NCI-H510A (cell line): ENCODE results near the gene RPS2.
"Not testable (repeated sequence)": the region's sequence is repeated elsewhere in the genome, so short reads cannot be mapped to it uniquely, and the experiment has no call there.

ENCODE experiments used
- DNase-seq: peaks from one replicate; lab custom pipeline; 2025; lab: John Stamatoyannopoulos, UW

Gene RPS2

DNA sequence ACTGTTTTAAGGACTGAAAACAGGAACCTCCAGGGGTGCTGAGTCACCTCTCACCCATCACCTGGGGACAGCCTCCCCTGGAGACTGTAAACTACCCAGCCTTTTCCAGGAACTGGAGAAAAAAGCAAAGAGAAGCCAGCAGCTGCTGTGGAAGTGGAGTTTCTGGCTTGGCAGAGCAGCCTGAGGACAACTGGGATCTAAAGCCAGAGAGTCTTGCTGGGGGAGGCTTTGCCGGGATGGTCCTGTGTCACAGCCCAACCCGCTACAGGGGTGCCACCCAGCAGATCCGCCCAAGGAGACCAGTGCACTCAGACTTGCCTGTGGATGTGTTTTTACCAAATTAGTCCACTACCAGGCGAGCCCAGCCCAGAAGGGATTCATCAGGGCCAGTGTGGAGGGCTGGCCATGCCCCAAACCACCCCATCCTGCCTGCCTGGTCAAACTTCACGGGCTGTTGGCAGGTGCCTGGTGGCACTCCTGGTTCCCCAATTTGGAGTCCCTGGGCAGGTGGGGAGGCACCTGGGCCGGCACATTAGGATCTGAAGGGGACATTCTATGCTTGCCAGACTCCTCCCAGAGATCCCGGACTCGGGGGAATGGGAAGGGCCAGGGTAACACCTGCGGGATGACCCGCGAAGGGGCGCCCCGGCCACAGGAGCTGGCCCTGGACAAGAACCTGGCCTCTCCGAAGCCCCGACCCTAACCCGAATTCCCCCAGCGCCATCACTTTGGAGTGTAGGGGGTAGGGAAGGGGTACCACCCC, 22.4 kb downstream of the RPS2 start:
- DNase-seq, result no peak

DNA sequence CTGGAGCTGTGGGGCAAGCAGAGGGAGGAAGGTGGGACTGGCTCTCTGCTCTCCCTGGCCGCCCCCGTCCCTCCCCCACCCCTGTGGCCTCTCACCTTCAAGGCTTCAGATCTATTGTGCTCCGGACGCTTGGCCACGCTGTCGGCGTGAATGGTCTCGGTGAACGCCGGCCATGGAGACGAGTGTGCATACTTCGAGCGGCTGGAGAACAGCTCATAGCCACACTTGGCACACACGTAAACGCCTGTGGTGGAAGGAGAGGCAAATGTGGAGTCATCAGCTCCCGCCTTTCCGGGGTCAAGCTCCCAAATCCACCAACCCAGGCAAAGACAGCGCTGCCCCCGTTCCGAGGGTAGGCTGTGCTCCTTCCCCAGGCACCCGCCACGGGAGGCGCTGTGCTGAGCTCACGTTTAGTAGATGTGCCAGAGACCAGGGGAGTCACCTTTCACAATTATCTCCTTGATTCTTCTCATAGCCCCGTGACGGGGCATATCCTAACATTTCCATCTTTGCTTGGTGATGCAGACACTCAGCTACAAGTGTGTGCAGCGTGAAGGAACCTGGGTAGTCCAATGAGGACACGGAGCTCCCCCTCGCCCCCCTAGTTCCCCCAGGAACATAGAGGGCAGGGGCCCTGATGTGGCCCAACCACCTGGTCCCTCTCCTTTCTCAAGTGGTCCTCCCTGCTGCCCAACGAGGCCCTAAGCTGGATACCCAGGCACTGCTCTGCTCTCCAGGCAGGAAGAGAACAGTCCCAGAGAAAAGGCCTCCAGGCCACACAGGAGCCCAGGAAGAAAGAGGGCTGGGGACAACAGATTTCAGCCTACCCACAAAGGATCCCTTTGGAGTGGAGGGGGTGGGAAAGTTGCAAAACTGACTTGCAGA, 23.2 kb downstream of the RPS2 start:
- DNase-seq, result no peak

DNA sequence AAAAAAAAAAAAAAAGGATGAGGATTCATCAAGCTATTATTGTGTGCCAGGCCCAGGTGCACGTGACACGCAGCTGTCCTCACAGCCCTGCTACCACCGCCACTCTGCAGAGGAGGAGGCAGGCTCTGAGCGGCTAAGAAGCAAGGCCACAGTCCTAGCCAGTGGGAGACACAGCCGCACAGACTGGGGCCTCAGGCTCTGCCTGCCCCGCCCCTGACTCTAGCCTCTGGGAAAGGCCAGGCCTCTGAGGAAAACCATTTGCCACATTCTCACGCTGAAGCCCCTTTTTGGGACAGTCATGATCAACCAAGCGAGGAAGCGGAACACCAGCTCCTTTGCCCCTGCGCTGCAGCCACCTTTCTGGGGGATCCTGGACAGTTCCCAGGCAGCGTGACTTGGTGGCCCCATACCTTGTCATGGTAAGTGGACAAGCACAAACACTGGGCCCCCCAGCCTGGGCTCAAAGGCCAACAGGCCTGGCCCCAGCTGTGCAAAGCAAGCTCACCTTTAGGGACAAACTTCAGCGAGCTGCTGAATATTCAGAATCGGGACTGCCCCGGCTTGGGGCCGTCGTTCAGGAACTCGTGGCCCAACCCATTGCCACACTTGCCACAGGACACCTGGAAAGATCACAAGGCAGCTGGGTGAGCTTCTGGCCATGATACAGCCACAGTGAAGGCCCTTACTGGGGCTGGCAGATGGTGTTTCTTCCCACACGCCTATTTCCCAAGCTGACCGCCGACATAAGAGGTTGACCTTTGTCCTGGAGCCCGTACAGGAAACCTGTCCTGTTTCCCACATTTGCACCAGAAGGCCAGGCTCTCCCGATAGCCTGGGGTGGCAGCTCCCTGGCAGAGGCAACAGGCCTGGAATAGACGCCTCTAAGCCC, 24.1 kb downstream of the RPS2 start:
- DNase-seq, result no peak

DNA sequence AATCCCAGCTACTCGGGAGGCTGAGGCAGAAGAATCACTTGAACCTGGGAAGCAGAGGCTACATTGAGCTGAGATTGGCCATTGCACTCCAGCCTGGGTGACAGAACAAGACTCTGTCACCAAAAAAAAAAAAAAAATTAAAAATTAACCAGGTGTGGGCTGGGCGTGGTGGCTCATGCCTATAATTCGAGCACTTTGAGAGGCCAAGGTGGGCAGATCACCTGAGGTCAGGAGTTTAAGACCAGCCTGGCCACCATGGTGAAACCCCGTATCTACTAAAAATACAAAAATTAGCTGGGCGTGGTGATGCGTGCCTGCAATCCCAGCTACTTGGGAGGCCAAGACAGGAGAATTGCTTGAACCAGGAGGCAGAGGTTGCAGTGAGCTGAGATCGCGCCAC, 24.8 kb downstream of the RPS2 start:
- not testable (repeated sequence) for DNase-seq

DNA sequence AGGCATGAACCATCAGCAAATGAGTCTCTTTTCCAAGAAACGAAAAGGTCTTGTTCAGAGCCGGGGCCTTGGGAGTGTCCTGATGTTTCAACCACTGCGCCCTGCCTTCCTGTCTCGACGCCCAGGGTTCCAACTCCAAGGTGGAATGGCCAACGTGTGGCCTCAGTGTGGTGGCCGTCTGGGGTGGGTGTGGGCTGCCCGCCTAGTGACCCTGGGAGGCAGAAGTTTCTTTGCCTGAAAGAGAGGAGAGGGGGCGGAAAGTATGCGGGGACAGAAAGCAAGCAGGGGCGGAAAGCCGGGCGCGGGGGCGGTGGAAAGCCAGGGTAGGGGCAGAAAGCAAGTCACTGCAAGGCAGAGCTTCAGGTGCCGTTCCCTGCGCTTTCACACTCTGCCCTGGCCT, 25.7 kb downstream of the RPS2 start:
- no peak for DNase-seq

DNA sequence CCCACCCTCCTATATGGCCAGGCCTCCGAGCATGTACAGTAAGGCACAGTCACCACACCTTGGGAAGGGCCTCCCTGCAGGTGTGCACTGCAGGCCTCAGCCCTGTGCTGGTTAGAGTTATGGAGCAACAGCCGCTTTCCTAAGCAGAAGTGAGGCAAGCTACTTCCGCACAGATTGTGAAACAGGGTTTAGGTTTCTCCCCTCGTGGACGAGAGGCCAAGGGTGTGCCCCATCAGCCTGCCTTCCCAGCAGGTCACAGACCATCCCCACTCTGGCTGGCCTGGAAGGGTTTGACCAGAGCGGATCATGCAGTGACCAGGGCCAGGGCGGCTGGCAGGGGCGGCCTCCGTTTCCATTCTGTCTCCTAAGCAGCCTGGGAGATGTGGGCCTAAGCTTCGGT, 26.3 kb downstream of the RPS2 start:
- no peak for DNase-seq

DNA sequence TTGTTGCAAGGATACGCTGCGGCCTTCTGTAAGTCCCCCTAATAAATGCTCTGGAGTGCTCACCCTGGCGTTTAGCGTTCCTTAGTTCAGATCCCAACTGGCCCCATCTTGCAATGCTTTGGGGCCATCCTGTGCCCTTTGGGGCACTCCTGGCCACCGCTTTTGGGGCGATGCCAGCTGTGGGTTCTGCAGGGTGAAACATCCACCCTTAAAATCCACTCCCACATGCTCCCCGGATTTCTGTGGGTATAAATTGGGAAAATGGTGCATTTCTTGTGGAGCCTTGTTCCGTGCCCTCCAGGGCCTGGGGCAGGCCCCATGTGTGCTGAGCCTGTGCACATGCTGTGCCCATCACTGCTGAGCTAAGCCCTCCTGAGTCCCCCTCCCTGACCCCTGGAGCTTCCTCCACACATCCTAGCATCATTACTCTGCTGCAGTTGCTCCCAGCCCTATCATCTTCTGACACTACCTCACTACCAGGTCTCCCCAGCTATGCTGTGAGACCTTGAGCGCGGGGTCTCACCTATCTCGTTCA, 27.6 kb downstream of the RPS2 start:
- no peak for DNase-seq

DNA sequence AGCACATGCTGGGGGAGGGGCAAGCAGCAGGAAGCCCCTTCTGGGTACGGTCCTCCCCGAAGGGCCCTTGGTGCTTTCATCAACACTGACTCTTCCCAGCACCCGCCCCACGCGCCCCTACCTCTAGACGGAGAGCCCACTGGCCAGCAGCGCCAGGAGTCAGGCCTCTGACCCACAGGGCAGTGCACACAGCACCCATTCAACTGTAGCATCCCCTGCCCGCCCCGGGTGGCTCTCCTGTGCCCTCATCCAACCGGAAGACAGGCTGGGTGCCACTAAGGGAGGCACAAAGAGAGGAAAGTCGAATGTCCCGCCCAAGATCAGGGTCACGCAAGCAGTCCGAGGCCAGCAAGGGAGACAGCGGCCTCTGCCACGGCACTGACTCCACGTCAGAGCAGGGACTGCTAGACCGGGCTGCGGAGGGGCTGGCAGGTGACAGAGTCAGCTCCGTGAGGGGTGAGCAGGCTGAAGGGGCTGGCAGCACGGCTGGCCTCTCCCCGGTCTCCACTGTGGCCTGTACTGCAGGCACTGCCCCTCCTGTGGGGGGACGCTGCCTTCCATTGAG, 31.4 kb downstream of the RPS2 start:
- DNase-seq, result no peak

DNA sequence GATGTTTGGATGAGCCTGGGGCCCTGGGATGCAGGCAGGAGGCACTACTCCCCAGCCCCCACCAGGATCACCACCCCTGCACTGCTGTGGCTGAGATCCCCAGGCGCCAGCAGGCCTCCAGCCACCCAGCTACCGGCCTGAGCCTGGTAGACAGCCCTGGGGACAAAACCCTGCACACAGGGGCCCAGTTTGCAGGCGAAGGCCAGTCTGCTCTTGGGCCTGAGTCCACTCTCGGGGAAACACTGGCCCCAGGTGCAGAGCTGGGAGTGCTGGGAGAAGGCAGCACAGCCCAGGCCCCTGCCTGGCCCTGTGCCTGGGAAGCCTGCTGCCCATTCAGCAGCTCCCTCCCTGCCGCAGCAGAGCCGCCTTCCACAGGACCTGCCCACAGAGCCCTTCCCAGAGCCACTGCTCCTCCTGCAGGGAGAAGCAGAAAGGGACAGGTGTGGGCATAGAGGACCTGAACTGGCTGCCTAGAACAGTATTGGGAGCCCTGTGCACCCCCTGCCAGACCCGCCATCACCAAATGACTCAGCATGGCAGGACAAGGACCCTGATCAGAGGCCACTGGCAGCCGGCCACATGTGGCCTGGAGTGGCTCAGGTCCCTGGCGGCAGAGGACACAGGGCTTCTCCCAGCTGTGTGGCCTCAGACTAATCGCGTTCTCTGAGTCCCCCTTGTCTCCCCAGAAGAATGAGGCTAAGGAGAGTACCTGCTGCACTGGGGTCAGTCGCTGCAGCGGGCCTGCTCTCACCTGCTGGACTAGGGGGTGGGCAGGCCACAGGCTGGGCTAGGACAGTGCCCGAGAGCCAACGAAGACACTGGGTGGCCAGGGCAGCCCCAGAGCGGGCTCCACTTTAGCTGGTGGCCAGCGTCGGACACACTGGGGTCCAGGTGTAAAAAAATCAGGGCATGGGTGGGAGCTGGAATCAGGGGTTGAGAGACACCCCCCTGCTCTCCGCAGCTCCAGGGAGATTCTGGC, 32.3 kb downstream of the RPS2 start:
- DNase-seq, result no peak

DNA sequence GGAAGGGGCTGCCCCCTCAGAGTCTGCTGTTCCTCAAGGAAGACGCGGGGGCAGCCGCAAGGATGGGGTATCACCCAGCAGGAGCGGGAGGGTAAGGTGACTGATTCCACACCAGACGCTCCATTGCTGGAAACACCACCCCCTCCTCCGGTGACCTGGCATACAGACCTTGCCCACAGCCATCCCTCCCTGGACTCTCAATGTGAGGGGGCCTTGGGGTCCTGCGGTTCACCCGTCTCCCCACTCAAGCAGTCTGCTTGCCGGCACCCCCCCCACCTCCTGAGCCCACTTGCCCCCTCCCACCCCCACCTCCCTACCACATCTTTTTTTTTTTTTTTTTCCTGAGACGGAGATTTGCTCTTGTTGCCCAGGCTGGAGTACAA, 34.3 kb downstream of the RPS2 start:
- no peak for DNase-seq

DNA sequence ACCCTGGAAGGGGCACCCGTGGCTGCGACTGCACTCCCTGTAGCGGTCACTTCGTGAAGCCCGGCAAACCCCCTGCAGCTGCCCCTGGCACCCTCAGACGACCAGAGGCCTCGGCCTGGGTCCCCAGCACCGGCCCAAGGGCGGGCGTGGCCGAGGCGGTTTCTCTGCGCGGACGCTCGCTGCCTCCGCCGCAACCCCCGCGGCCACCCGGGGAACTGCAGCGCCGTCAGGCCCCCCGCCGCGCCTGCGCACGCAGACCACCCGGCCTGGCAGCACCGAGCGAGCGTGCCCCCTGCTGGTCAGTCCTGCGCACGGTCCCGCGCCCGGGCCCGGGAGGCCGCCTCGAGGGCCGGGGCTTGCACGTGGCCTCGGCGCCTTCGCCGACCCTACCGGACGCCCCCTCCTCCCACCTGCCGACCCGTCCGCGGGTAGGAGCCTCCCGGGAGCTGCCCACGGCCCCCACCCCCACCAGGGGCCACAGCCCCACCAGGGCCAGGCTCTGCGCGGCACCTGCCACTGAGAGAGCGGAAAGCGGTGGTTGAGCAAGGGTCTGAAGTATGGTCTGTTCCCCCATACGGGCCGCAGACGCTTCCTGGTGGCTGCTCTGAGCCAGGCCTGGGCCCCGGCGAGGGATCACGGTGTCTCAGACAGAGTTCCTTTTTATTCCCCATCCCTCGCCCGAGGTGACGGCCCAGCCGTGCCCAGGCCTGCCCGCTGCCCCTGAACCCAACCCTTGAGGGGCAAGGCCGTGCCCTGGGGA, 34.9 kb downstream of the RPS2 start:
- DNase-seq, result peak; percentile 58

DNA sequence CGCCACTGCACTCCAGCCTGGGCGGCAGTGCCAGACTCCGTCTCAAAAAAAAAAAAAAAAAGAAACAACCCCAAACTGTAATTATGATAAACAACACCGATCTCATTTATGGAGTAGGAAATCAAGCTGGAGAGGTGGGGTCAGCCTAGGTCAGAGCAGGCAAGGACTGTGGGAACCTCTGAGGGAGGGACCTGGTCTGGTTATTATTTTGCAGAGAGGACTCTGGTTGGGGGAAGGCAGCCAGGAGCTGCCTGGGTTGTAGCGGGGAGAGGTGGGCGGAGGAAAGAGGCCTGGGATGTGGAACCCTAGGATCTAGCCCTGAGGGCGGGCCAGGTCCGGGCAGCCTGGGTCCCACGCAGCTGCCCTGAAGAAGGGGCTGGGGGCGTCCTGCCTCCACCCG, 35.5 kb downstream of the RPS2 start:
- no peak for DNase-seq

DNA sequence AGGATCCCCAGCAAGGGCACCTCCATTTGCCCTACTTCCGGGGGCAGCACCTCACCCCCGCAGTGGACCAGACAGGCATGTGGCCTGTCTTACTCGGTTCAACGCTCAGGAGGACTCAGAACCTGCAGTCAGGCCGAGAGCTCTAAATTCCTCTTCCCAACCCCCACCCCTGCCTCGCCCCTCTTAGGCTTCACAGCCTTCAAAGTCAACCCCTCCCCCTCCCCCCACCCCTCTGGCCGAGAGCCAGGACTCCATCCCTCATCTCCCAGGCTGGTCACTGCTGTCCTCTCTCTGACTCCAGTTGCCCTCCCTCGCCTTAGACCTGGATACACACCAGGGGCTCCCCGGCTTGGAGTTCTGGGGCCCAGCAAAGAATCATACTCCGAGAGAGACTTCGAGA, 38.4 kb downstream of the RPS2 start:
- DNase-seq, result no peak

DNA sequence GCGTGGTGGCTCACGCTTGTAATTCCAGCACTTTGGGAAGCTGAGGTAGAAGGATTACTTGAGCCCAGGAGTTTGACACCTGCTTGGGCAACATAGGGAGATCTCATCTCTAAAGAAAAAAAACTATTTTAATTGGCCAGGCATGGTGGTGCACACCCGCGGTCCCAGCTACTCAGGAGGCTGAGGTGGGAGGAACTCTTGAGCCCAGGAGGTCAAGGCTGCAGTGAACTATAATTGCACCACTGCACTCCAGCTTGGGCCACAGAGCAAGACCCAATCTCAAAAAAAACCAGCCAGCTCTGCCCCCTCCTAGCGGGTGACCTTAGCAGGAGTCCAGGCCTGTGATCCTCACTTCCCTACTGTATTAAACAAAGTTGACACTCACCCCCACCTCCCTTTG, 40.5 kb downstream of the RPS2 start:
- DNase-seq, result no peak

DNA sequence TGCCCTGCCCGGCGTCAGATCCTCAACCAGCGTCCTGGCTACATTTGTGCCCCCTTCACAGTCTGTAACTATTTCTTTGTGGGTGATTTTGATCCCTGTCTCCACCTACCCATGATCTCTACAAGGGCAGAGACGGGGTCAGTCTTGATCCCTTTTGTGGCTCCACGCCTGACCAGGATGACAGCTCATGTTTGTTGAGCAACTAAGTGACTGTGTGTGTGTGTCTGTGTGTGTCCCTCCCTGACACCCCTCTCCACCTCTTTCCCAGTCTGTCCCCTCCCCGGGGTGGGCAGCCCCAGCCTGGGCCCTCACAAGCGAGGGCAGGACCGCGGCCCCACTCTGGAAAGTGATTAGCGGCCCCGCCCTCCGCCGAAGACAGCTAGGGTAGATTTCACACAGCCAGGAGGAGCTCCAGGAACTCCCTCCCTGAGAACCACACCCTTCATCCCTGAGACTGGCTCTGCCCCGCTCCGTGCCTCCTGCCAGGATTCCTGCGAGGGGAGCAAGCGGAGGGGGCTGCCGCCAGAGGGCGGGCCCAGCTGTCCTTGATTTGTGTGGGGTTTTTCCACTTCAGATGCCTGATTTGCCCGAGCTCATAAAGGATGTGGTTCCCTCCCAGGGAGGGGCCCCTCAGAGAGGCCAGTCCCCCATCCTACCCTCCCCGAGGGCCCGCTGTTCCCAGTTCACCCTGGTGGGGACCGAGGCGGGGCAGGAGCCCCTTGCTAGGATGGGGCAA, 41.2 kb downstream of the RPS2 start:
- no peak for DNase-seq

DNA sequence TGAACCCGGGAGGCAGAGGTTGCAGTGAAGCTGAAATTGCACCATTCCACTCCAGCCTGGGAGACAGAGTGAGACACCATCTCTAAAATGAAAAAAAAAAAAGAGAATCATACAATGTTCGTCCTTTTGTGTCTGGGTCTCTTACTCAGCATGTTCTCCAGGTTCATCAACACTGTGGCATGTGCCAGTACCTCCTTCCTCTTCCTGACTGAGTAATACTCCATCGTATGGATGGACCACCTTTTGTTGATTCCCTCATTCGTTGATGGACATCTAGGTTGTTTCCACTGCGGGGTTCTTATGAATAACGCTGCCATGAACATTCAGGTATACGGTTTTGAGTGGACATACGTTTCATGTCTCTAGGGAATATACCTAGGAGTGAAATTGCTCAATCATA, 42.3 kb downstream of the RPS2 start:
- no peak for DNase-seq

DNA sequence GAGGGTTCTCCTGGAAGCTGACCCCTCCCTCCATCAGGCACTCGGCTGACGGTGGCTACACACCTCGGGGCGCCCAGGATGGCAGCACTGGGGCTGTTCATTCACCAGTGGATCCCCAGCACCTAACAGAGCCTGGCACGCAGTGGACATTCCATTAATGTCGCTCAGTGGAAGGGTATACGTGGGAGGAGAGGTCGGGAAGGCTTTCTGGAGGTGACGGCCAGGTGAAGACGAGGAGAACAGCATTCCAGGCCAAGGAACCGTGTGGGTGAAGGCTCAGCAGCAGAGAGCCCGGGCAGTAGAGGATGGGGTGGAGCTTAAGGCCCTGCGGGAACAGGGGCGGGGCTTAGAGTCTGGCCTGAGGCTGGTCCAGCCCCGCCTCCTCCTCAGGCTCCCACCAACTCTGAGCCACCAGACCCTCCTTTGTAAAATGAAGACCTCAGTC, 43.9 kb downstream of the RPS2 start:
- DNase-seq, result no peak

DNA sequence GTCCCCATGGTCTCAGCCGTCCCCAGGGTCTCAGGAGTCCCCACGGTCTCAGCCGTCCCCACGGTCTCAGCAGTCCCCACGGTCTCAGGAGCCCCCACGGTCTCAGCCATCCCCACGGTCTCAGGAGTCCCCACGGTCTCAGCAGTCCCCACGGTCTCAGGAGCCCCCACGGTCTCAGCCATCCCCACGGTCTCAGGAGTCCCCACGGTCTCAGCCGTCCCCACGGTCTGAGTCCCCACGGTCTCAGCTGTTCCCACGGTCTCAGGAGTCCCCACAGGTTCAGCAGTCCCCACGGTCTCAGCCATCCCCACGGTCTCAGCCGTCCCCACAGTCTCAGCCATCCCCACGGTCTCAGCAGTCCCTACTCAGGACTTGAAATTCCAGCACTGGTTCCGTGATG, 44.5 kb downstream of the RPS2 start:
- DNase-seq, result not testable (repeated sequence)
